Measurements from ENCODE around the gene CCDC88C.

The CCDC88C gene

DNA sequence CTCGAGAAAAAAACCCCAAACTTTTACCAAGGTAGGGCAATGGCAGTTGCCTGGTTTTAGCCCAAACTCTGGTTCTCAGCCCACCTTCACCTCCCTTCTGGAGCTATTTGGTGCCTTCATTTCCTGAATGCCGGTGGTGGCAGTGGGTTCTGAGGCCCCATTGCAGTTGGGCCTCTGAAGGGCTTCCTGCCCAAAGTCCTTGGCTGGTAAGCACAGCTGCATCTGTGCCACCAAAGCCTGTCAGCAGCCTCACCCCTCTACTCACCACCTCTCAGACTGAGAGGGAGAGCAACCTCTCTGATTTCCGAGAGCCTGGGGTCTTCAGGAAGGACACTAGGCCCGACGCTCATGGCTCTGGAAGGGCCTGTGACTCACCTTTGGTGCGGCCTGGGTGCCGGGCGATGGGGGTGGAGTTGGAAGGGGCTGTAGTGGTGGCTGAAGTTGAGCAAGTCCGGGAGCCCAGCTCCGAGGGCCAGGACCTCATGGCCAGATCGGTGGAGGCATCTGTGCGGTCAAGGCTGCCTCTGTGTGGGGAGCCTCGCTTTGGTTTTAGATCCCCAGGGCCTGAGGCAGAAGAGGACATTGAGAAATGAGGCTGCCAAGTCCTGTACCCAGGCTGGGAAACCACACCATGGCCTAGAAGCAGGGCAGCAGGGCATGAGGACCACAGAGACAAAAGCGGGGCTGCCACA, 134.5 kb downstream of the CCDC88C start:
- Histone ChIP-seq H3K4me1 (ENCODE audit: control insufficient read depth in 1 of 2, insufficient read depth in 2 of 2, low read length in 2 of 2) (no peaks in the 10 kb centered on the region), H3K36me3 (ENCODE audit: control insufficient read depth in 1 of 2, insufficient read depth in 2 of 2, low read length in 2 of 2) (peaks cover 46 to 89% of the 10 kb centered on the region in 2 donors), H3K9ac (ENCODE audit: low read depth in 1 of 2, low read length in 2 of 2) (no peak overlapping the region), H3K4me3 (ENCODE audit: low read depth in 1 of 2, low read length in 2 of 2) (no peak overlapping the region), H3K27me3 (ENCODE audit: control insufficient read depth in 1 of 2, insufficient read depth in 2 of 2, low read length in 2 of 2) (no peaks in the 10 kb centered on the region), H3K27ac (ENCODE audit: low read depth, low read length) (no peak overlapping the region), H3K9me3 (ENCODE audit: control insufficient read depth in 1 of 2, low read length in 2 of 2) (no peaks in the 10 kb centered on the region)

DNA sequence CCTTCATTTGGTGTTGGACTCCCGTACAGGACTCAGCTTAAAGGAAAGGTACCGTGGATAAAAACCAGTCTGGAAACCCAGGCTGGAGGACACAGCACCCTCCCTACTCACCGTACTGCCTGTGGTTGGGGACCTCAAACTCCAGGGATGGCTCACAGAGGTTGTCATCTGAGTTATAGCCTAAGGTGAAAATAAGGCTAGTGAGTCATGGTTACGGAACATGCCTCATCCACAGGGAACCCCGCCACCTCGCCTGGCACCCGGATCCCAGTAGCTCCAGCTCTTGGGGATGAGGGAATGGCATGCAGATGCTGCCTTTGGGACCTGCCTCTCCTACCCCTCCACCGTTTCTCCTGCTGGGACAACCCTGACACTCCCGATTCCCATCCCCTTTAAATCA, 136.3 kb downstream of the CCDC88C start:
- H3K9me3 ChIP-seq (ENCODE audit: control insufficient read depth in 1 of 2, low read length in 2 of 2) = no peaks in the 10 kb centered on the region
- H3K27ac ChIP-seq (ENCODE audit: low read depth, low read length) = no peak overlapping the region
- H3K4me3 ChIP-seq (ENCODE audit: low read depth in 1 of 2, low read length in 2 of 2) = no peak overlapping the region
- H3K4me1 ChIP-seq (ENCODE audit: control insufficient read depth in 1 of 2, insufficient read depth in 2 of 2, low read length in 2 of 2) = no peaks in the 10 kb centered on the region
- H3K36me3 ChIP-seq (ENCODE audit: control insufficient read depth in 1 of 2, insufficient read depth in 2 of 2, low read length in 2 of 2) = peaks cover 51 to 91% of the 10 kb centered on the region in 2 donors
- no peak overlapping the region for H3K9ac ChIP-seq (ENCODE audit: low read depth in 1 of 2, low read length in 2 of 2)
- H3K27me3 ChIP-seq (ENCODE audit: control insufficient read depth in 1 of 2, insufficient read depth in 2 of 2, low read length in 2 of 2) = no peaks in the 10 kb centered on the region

- Histone ChIP-seq H3K9ac (ENCODE audit: low read depth in 1 of 2, low read length in 2 of 2) (no peak overlapping the region), H3K9me3 (ENCODE audit: control insufficient read depth in 1 of 2, low read length in 2 of 2) (no peaks in the 10 kb centered on the region), H3K27me3 (ENCODE audit: control insufficient read depth in 1 of 2, insufficient read depth in 2 of 2, low read length in 2 of 2) (no peaks in the 10 kb centered on the region), H3K36me3 (ENCODE audit: control insufficient read depth in 1 of 2, insufficient read depth in 2 of 2, low read length in 2 of 2) (peaks cover 55 to 88% of the 10 kb centered on the region in 2 donors), H3K27ac (ENCODE audit: low read depth, low read length) (no peak overlapping the region), H3K4me3 (ENCODE audit: low read depth in 1 of 2, low read length in 2 of 2) (no peak overlapping the region), H3K4me1 (ENCODE audit: control insufficient read depth in 1 of 2, insufficient read depth in 2 of 2, low read length in 2 of 2) (no peaks in the 10 kb centered on the region)
Measured at GRCh38 chr14:91280129-91280528, 137.5 kb downstream of the CCDC88C start.

DNA sequence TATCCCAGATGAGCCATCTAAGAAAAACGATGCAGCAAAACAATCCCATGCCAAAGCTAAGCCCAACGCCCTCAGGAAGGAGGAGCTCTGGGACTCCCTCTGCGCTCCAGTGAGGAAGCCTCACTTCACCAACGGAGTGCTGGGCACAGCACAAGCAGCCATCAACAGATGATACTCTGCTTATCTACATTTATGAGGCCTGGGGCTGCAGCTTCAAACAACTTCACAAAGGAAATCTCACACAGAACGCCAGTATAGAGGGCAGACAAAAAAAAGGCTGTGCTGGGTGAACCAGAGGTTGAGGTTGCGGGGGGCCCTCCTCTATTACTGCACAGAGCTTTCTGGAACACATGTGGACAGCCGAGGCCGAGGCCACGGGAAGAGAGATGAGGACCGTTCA, 138.3 kb downstream of the CCDC88C start:
- H3K9me3 ChIP-seq (ENCODE audit: control insufficient read depth in 1 of 2, low read length in 2 of 2) = no peaks in the 10 kb centered on the region
- no peak overlapping the region for H3K27ac ChIP-seq (ENCODE audit: low read depth, low read length)
- no peak overlapping the region for H3K4me3 ChIP-seq (ENCODE audit: low read depth in 1 of 2, low read length in 2 of 2)
- no peak overlapping the region for H3K9ac ChIP-seq (ENCODE audit: low read depth in 1 of 2, low read length in 2 of 2)
- no peaks in the 10 kb centered on the region for H3K4me1 ChIP-seq (ENCODE audit: control insufficient read depth in 1 of 2, insufficient read depth in 2 of 2, low read length in 2 of 2)
- H3K27me3 ChIP-seq (ENCODE audit: control insufficient read depth in 1 of 2, insufficient read depth in 2 of 2, low read length in 2 of 2) = no peaks in the 10 kb centered on the region
- peaks cover 56 to 88% of the 10 kb centered on the region in 2 donors for H3K36me3 ChIP-seq (ENCODE audit: control insufficient read depth in 1 of 2, insufficient read depth in 2 of 2, low read length in 2 of 2)

DNA sequence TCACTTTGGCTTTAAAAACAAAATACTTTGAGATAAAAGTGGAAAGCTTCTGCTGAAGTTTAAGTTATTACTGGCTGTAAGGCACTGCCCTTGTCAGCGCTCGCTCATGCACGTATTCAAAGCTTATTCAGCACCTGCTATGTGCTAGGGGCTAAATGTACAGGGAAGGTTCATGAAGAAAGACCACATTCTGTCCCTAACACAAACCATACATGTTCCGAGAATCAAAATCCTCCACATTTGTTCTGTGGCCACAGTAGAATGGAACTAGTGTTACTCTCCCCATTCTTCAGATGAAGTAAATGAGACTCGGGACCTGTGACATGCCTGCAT, 139.3 kb downstream of the CCDC88C start:
- no peak overlapping the region for H3K9ac ChIP-seq (ENCODE audit: low read depth in 1 of 2, low read length in 2 of 2)
- no peaks in the 10 kb centered on the region for H3K9me3 ChIP-seq (ENCODE audit: control insufficient read depth in 1 of 2, low read length in 2 of 2)
- no peak overlapping the region for H3K27ac ChIP-seq (ENCODE audit: low read depth, low read length)
- H3K4me3 ChIP-seq (ENCODE audit: low read depth in 1 of 2, low read length in 2 of 2) = no peak overlapping the region
- no peaks in the 10 kb centered on the region for H3K27me3 ChIP-seq (ENCODE audit: control insufficient read depth in 1 of 2, insufficient read depth in 2 of 2, low read length in 2 of 2)
- no peaks in the 10 kb centered on the region for H3K4me1 ChIP-seq (ENCODE audit: control insufficient read depth in 1 of 2, insufficient read depth in 2 of 2, low read length in 2 of 2)
- peaks cover 61 to 90% of the 10 kb centered on the region in 2 donors for H3K36me3 ChIP-seq (ENCODE audit: control insufficient read depth in 1 of 2, insufficient read depth in 2 of 2, low read length in 2 of 2)

- H3K9me3 ChIP-seq (ENCODE audit: control insufficient read depth in 1 of 2, low read length in 2 of 2) = no peaks in the 10 kb centered on the region
- no peak overlapping the region for H3K9ac ChIP-seq (ENCODE audit: low read depth in 1 of 2, low read length in 2 of 2)
- H3K27me3 ChIP-seq (ENCODE audit: control insufficient read depth in 1 of 2, insufficient read depth in 2 of 2, low read length in 2 of 2) = no peaks in the 10 kb centered on the region
- H3K4me3 ChIP-seq (ENCODE audit: low read depth in 1 of 2, low read length in 2 of 2) = no peak overlapping the region
- H3K27ac ChIP-seq (ENCODE audit: low read depth, low read length) = no peak overlapping the region
- H3K36me3 ChIP-seq (ENCODE audit: control insufficient read depth in 1 of 2, insufficient read depth in 2 of 2, low read length in 2 of 2) = peaks cover 61 to 89% of the 10 kb centered on the region in 2 donors
- H3K4me1 ChIP-seq (ENCODE audit: control insufficient read depth in 1 of 2, insufficient read depth in 2 of 2, low read length in 2 of 2) = no peaks in the 10 kb centered on the region
Measured at GRCh38 chr14:91277546-91278382, 139.9 kb downstream of the CCDC88C start.

DNA sequence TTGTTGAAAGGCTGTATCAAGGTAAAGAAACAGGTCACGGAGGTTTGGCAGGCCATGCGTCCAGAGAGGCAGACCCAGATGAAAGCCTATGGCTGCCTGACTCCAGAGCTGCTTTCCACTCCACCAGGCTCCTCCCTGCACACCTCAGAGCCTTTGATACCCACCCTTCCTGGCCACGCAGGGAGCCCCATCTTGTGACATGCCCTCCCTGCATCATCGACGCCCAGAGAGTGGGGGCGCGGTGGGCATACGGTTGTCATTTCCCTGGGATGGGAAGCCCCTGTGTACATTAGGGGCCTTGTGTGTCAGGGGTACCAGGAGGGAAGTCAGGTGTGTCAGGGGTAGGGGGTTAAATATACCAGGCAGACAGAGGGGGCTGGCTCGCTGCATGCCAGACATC, 142.8 kb downstream of the CCDC88C start:
- Histone ChIP-seq H3K9ac (ENCODE audit: low read depth in 1 of 2, low read length in 2 of 2) (no peak overlapping the region), H3K4me3 (ENCODE audit: low read depth in 1 of 2, low read length in 2 of 2) (no peak overlapping the region), H3K4me1 (ENCODE audit: control insufficient read depth in 1 of 2, insufficient read depth in 2 of 2, low read length in 2 of 2) (peaks cover 3% of the 10 kb centered on the region in 2 donors), H3K9me3 (ENCODE audit: control insufficient read depth in 1 of 2, low read length in 2 of 2) (no peaks in the 10 kb centered on the region), H3K36me3 (ENCODE audit: control insufficient read depth in 1 of 2, insufficient read depth in 2 of 2, low read length in 2 of 2) (peaks cover 50 to 71% of the 10 kb centered on the region in 2 donors), H3K27me3 (ENCODE audit: control insufficient read depth in 1 of 2, insufficient read depth in 2 of 2, low read length in 2 of 2) (no peaks in the 10 kb centered on the region), H3K27ac (ENCODE audit: low read depth, low read length) (no peak overlapping the region)

DNA sequence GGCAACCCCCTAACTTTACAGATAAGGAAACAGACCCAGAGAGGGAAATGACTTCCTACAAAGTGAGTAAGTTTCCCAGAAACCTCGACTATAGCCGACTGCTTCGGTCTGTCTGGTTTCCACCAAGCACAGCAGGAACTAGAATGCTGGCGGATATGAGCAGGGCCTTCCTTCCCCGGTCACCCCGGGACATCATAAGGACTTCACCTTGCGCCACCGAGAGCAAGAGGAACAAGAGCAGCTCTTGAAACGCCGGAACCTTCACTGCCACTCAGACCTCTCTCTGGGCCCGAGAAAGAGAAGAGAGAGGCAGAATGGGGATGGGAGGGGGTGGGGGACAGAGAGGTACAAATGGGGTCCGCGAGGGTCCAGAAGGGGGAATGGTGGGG, 143.7 kb downstream of the CCDC88C start:
- Histone ChIP-seq H3K27ac (ENCODE audit: low read depth, low read length) (no peak overlapping the region), H3K9me3 (ENCODE audit: control insufficient read depth in 1 of 2, low read length in 2 of 2) (no peaks in the 10 kb centered on the region), H3K27me3 (ENCODE audit: control insufficient read depth in 1 of 2, insufficient read depth in 2 of 2, low read length in 2 of 2) (no peaks in the 10 kb centered on the region), H3K4me1 (ENCODE audit: control insufficient read depth in 1 of 2, insufficient read depth in 2 of 2, low read length in 2 of 2) (peaks cover 7 to 11% of the 10 kb centered on the region in 2 donors), H3K36me3 (ENCODE audit: control insufficient read depth in 1 of 2, insufficient read depth in 2 of 2, low read length in 2 of 2) (peaks cover 42 to 62% of the 10 kb centered on the region in 2 donors), H3K9ac (ENCODE audit: low read depth in 1 of 2, low read length in 2 of 2) (no peak overlapping the region), H3K4me3 (ENCODE audit: low read depth in 1 of 2, low read length in 2 of 2) (no peak overlapping the region)

DNA sequence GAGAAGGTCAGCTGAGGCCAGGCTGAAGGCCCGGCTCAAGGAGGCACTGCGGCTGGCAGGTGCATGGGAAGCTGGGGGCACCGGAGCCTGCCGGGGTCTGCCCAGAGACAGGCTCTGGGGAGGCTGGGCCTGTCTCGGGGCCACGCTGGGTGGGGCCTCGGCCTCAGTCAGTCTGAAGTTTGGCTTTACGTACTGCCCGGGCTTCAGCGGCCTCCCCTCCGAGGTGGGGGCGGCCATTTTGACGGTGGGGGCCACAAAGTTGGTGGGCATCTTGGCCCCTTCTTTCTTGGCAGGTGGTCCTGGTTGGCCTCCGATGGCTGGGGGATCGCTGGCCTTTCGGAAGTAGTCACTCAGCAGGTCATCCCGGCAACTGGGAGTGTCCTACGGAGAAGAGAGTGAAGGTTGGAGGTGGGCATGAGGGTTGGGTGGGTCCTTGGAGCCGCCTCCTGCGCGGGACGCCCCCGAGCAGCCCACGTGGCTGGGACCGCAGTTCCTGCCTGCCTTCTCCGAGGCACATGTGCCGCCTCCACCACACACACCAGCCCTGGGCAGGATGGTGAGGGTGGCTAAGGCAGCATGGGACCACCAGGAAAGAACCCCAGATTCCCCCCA, 144.2 kb downstream of the CCDC88C start:
- Histone ChIP-seq H3K4me1 (ENCODE audit: control insufficient read depth in 1 of 2, insufficient read depth in 2 of 2, low read length in 2 of 2) (peaks cover 7 to 11% of the 10 kb centered on the region in 2 donors), H3K27me3 (ENCODE audit: control insufficient read depth in 1 of 2, insufficient read depth in 2 of 2, low read length in 2 of 2) (no peaks in the 10 kb centered on the region), H3K27ac (ENCODE audit: low read depth, low read length) (no peak overlapping the region), H3K36me3 (ENCODE audit: control insufficient read depth in 1 of 2, insufficient read depth in 2 of 2, low read length in 2 of 2) (peaks cover 40 to 58% of the 10 kb centered on the region in 2 donors), H3K9ac (ENCODE audit: low read depth in 1 of 2, low read length in 2 of 2) (no peak overlapping the region), H3K4me3 (ENCODE audit: low read depth in 1 of 2, low read length in 2 of 2) (no peak overlapping the region), H3K9me3 (ENCODE audit: control insufficient read depth in 1 of 2, low read length in 2 of 2) (no peaks in the 10 kb centered on the region)
